CD4-positive, alpha-beta T cell treated with Interleukin-17A for 4 hours (primary cell): Measurements from ENCODE around the gene PHACTR1.

Experiments
- DNase-seq: peaks from one replicate; pipeline ENCODE4 v3.0.0-alpha.2; 2020; ENCODE audit warnings: mixed read lengths

PHACTR1 gene

DNA sequence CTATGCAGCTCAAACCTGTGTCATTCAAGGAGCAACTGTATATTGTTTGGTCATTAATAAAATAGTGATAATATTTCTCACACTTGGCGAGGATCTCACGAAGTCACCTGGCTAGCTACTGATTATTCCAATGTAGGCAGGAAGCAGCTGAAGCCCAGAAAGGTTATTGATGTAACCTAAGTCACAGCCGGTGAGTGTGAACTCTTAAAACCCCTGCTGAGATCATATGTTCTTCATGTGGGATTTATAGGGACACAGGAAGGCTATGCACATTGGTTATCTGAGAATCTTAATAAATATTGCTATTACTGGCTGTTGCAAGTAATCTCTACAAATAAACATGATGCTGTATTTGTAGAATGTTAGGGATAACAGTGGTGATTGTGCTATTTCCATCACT is 450.3 kb downstream of the PHACTR1 start:
- no peak for DNase-seq

DNA sequence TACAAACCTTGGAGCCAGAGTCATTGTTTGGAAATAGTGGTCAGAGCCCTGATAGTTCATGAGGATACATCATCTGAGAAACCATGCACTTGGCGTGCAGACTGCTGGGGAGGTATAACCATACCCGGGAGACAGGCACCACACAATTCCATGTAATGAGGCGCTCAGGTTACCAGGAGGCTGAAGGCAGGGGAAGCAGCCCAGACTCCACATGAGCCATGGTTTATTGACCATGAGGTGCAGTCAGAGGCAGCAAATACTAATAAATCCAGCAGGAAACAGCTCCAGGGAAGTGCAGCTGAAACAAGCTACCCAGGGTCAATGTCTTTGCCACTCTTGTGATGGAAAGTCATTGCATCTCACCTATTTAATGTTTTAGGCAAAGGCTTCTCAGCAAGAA is 455.7 kb downstream of the PHACTR1 start:
- no peak for DNase-seq

DNA sequence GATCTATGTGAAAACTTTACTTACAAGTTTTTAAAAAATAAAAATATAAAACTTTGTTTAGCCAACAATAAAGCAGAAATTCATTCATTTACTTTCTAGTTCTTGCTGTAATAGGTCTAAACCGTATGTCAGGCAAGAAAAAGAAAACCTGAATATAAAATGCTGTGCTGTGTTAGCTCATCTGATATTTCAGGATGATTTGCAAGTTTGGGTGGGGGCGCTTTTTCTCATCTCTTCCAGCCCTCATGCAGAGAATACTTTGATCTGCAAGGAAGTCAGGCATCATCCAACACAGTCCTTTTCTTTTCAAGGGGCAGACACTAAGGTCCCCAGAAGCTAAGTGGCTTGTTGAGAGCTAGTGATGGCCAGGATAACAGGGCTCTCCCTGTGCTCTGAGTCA is 458.5 kb downstream of the PHACTR1 start:
- no peak for DNase-seq

GRCh38 chr6:13175759-13176158 is 459.2 kb downstream of the PHACTR1 start:
- DNase-seq = no peak

- DNase-seq = no peak
Observed at GRCh38 chr6:13177664-13178063, 461.1 kb downstream of the PHACTR1 start.

DNA sequence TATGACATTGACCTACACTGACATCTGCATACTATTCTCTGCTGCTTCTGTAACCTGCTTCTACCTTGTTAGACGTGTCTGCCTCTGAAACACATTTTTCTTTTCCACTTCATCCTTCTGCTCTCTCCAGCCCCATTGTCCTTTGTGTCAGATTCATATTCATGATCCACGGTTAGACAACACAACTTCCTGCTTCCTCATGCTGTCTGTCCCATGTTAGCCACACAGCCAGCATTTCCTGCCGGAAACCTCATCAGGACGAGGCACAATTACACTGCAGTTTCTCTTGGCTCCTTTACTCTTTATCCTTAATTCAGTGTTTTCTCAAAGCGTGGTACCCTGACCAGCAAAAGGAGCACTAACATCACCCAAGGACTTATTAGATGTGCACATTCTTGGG is 461.5 kb downstream of the PHACTR1 start:
- DNase-seq = no peak

DNA sequence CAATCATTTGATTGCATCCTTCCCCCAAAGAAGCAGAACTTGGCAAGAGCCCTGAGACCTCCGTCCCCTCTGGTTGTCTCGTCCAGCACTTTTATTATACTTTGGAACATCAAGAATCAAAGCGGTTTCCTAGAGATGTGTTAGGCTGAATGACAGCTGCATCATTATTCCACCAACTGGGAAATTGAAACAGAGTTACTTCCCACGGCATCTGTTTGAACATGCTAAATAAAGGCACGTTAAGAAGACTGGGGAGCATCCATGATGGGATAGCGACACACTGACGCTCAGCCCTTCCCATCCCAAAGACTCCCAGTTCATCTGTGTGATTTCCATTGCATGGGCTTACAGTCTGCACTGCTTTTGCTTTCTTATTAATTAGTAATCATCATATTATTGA is 464.0 kb downstream of the PHACTR1 start:
- DNase-seq = no peak

DNA sequence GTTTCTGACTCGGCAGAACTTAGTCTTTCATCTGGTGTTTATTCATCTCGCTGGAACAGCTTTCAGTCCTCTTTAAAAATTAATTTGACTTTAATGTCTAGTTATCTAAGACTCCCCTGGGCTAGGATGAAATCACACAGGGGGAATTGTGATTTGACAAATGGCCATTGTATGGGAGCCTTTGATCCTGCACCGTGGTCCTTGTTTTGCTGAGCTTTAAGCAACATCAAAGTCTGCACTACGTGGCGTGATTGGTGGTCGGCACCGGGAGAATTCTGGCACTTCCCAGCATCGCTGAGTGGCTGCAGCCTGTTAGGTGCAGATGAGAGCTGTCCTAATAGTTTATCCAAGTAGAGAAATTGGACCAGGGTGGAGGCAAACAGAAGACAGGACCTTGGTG is 464.8 kb downstream of the PHACTR1 start:
- no peak for DNase-seq

DNA sequence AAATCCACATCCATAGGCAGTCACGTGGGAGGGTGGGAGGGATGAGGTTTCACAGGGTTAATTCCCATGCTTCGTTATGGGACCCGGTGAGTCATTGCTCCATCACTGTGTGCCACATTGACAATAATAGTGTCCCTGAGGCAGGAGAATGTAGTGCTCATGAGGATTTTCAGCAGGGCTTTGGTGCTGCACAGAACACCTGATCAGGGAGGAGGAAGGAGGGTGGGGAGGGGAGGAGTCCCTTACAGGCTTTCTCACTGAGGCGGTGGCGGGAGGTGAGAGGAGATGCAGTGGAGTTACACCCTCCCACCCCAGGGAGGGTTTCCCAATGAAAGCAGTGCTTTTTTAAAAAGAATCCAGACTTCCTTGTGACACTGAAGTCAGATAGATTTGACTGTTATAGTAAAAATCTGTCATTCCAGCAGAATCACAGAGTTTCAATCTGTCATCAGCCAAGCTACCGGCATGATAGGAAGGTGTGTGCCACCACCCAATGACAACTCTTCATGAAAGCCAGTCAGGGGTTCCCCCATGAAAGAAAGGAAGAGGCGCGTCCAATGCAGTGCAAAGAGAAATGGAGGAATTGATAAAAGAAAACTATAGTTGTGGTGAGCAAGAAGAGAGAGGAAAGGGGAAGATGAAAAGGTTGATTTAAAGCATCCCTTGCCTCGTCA is 467.0 kb downstream of the PHACTR1 start:
- DNase-seq = no peak

GRCh38 chr6:13184089-13184468 is 467.5 kb downstream of the PHACTR1 start:
- DNase-seq = no peak

DNA sequence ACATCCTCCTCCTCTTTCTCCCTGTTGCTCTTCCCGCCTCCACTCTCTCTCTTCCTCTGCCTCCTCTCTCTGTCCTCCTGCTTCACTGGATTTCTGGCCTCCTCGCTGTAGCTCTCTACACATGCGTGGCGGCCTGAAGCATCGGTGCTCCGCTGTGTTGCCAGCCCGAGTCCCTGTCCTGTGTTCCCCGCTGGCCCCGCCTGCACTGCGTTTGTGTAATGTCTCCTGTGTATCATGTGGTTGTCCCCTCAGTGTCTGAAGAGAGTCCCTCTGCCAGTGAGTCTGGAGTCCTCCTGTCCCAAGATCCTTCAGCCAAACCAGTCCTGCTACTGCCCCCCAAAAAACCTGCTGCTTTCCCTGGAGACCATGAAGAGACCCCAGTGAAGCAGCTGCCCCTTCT is 468.0 kb downstream of the PHACTR1 start:
- DNase-seq = no peak

DNA sequence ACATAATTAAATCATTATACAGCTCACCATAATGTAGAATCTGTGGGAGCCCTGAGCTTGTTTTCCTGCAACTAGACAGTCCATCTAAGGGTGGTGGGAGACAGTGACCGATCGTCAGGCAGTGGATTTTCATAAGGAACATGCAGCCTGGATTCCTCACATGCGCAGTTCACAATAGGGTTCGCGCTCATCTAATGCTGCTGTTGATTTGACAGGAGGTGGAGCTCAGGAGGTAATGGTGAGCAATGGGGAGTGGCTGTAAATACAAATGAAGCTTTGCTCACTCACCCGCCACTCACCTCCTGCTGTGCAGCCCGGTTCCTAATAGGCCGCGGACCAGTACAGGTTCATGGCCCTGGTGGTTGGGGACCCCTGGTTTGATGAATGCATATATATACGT is 470.3 kb downstream of the PHACTR1 start:
- DNase-seq = no peak

GRCh38 chr6:13187692-13188091 is 471.1 kb downstream of the PHACTR1 start:
- DNase-seq = no peak

DNA sequence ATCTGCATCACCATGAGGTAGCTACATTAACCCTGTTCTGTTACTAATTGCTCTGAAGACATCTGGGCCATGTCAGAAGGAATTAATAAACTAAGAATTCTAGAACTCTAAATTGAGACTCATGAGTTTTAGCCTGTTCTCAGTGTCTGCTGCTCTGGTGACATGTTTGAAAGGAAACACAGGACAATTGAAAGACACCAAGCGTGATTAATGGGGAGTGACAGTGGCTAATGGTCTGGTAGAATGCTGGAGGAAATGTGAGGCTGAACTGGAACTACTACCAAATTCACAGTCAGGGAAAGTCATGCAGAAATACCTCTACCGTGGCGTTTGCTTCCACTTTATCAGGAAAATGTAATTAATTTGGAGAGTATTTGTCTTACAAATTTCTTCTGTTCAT is 471.7 kb downstream of the PHACTR1 start:
- DNase-seq = no peak

GRCh38 chr6:13189710-13190109 is 473.1 kb downstream of the PHACTR1 start:
- no peak for DNase-seq

DNA sequence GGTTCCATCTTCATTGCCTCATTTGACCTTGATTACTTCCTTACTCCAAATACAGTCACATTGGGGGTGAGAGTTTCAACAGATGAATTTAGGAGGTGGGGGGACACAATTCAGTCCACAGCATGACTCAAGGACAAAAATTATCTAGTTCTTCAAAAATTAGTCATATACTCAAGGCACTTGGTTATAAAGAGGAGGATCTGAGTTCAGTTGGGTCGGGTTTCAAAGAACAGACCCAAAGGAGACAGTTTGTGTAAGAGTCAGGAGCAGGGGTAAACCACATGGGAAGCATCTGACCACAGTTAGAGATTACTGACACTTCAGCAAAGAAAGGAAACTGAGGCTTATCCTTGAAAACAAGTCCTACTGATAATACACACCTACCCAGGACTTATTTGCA is 473.8 kb downstream of the PHACTR1 start:
- no peak for DNase-seq

DNA sequence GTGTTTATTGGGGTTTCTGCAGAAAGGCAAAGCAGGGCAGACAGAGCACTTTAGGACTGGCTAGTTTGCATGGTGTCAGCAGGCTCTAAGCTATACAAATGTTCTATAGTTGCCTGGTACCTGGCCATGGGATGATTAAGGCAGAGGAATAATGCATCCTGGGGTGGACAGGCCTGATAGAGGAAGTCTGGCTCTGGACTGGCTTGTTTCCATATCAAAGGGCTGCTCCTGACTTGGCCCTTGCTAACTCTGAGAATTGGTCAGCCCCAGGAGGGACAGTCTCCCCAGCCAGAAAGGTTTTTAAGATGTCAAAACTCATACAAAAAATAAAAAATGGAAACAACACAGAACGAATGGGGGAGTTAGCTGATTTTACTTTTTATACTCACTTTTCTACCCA is 474.9 kb downstream of the PHACTR1 start:
- no peak for DNase-seq

GRCh38 chr6:13194852-13195251 is 478.3 kb downstream of the PHACTR1 start:
- peak; percentile 11 for DNase-seq

DNA sequence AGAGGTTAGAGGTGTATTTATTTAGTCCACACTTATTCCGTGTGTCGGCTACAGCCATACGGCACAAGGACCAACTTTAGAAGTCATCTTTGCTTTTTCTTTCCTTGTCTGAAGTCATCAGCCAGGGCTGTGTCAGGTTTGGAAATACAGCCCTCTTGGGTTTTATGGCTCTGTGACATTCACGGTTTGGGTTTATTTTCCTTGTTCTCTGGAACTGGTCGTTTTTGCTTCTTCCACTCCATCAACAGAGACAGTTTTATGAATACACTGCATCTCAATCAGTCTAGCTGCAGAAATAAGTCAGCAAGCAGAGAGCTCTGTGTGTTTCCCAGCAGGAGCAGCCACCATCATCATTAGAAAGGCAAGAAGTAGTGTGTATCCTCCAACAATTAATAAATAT is 479.2 kb downstream of the PHACTR1 start:
- no peak for DNase-seq

GRCh38 chr6:13198168-13198567 is 481.6 kb downstream of the PHACTR1 start:
- no peak for DNase-seq

DNA sequence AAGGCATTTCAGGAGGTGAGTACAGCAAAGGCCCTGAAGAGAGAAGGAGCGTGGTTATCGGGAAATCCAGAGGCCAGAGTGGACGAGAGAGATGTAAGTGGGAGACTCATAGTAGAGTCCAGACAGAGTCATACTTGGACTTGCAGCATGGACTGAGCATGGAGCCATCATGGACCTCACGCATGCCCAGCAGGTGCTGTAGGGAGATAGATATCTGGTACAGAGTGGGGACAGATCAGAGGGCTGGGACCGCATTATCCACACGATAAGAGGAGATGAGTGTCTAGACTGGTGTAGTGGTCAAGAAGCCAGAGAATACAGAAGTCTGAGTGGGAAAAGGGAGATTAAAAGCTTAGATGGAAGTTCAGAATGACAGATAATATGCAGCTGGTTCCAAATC is 484.8 kb downstream of the PHACTR1 start:
- DNase-seq = no peak

DNA sequence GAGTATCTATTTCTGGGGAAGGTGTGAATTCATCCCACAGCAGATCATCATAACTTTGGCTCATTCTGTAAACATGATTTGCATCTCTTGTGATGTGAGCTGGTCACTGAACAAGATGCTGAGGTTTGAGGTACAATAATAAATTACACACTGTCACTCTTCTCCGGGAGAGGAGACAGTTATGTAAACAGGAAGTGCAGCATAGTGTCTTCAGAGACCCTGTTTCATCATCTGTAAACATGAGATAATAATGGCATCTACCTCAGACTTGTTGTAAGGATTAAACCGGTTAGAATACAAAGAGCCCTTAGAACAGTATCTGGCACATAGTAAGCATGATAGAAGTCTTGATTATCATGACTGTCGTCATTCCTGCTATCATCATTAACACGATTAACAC is 486.6 kb downstream of the PHACTR1 start:
- DNase-seq = no peak

- DNase-seq = no peak
Observed at GRCh38 chr6:13205106-13205505, 488.5 kb downstream of the PHACTR1 start.

DNA sequence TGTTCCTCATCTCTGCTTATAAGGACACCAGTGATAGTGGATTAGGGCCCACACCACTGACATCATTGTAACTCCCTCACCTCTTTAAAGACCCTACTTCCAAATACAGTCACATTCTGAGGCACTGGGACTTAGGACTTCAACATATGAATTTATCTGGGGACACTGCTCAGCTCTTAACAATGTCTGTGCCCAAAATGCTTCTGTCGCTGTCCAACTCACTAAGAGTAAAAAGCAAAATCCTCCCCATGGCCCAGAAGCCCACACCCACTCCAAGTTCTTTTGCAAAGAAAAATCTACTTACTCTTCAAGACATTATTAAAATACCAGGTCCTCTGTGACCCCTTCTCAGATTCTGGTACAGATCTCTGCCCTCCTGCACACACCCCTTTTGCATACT is 495.5 kb downstream of the PHACTR1 start:
- no peak for DNase-seq

DNA sequence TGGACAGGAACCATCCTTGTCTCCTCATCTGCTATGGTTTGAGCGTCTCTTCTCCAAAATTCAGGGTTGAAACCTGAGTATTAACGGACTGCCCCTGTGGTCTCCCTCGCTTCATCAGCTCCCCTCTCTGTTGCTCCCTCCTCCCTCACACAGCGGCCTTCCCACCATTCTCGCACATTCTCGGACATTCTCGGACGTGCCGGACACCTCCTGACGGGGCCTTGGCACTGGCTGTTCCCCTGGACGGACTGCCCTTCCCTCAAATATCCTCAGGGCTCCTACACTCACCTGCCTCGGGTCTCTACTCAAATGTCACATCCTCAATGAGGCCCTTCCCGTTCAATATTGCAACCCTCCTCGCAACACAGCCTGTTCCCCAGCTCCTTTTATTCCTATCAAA is 496.0 kb downstream of the PHACTR1 start:
- DNase-seq = no peak

- no peak for DNase-seq
Observed at GRCh38 chr6:13215390-13215789, 498.8 kb downstream of the PHACTR1 start.
